Measurements from ENCODE around the gene KLC3. TPM values are rescaled to one million over a fixed set of nuclear protein-coding genes. Genes with fewer than 3 reads are reported as not detected.
"Not testable (repeated sequence)": the region's sequence is repeated elsewhere in the genome, so short reads cannot be mapped to it uniquely, and the experiment has no call there.

The KLC3 gene
- polyA plus RNA-seq, 3 donors = 0.97 to 1.1 (median 1.1) TPM

DNA sequence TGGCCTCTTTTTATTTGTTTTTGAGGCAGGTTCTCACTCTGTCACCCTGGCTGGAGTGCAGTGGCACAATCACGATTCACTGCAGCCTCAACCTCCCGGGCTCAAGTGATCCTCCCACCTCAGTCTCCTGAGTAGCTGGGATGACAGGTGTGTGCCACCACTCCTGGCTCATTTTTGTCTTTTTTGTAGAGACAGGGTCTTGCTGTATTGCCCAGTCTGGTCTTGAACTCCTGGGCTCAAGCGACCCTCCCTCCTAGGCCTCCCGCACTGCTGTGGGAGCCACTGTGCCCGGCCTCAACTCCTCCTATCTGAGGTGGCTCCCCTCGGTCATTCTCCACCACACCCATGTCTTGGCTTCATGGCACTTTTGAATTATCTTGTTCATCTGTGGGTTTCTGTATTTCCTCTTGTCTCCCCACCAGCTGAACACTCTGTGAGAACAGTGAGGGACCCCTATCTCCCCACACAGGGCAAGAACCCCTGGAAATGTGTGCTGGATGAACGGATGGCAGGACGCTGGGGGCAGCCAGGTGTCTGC lies 25.8 kb upstream of the KLC3 start:
- no peak for DNase-seq (ENCODE audit: low read depth in 3 of 3, low spot score in 2 of 3)

DNA sequence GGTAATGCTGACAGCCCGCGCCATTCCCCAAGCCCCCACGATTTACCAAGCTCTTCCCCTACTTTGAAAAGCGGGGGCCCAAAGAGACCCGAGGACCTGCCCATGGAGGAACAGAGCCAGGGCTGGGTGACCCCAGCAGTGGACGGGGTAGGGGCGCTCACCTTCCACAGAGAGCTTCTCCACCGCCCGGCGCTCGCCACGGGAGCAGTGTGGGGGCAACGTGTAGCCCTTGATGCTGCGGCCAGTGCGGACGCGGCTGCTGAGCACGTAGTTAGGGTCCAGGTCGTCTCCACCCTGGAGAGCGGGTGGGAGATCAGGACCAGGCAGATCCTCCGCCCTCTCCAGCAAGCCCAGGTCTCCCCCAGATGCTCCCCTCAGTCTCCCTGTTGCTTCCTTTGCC lies 25.2 kb upstream of the KLC3 start:
- DNase-seq (ENCODE audit: low read depth in 3 of 3, low spot score in 2 of 3) = no peak

DNA sequence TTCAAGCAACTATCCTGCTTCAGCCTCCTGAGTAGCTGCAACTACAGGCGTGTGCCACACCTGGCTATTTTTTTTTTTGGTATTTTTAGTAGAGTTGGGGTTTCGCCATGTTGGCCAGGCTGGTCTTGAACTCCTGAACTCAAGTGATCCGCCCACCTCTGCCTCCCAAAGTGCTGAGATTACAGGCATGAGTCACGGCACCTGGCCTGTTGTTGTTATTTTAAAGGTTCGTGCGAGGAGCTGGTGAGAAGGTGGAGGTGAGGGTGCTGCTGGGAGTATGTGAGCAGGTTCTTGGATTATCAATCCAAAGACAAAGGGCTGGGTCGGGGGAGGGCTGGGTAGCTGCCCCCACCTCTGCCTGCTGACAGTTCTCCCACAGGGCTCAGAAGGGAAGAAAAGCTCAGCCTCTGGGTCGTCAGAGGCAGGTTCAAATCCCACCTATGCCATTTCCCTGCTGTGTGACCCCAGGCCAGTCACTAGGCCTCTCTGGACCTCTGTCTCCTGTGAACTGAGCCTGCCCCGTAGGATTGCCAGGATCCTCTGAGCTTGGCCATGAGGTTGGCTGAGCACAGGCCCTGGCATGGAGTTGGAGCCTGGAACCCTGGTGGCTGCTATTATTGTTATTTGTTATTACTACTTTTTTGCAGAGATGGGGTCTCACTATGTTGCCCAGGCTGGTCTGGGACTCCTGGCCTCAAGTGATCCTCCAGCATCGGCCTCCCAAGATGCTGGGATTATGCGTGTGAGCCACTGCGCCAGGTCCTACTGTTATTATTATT lies 19.4 kb upstream of the KLC3 start:
- DNase-seq (ENCODE audit: low read depth in 3 of 3, low spot score in 2 of 3) = no peak

DNA sequence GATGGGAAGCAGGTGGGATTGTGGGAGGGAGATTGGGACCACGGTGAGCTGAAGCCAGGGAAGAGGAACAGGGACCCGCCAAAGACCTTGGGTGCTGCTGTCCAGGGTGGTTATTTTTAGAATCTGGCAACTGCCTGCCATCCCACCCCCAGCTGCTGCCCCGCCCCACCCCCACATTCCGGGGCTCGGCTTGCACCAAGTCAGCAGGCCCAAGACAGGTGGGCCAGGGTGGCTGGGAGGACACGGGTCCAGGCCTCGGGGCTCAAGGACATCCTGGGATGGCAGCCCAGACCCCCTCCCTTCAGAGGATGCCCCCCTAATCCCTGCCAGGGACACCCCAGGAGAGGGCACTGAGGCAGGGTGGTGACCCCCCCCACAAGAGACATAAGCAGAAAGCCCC lies 18.7 kb upstream of the KLC3 start:
- DNase-seq (ENCODE audit: low read depth in 3 of 3, low spot score in 2 of 3) = no peak

DNA sequence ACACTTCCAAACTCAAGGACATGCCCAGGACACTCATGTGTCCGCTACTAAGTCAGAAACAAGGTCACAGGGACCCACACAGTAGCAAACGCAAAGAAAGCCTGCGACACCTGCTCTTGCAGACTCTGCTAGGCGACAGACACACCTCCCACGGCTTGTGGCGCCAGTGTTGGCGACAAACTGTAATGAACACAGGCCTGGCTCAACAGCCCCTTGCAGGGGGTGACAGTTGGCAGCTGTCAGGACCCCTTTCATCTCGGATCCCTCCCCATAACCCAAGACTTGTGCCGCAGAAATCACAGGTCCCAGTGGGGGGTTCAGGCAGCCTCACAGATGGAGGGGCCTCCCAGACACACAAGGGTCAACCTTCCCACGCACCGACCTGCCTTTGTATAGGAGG lies 18.2 kb upstream of the KLC3 start:
- DNase-seq (ENCODE audit: low read depth in 3 of 3, low spot score in 2 of 3) = no peak

DNA sequence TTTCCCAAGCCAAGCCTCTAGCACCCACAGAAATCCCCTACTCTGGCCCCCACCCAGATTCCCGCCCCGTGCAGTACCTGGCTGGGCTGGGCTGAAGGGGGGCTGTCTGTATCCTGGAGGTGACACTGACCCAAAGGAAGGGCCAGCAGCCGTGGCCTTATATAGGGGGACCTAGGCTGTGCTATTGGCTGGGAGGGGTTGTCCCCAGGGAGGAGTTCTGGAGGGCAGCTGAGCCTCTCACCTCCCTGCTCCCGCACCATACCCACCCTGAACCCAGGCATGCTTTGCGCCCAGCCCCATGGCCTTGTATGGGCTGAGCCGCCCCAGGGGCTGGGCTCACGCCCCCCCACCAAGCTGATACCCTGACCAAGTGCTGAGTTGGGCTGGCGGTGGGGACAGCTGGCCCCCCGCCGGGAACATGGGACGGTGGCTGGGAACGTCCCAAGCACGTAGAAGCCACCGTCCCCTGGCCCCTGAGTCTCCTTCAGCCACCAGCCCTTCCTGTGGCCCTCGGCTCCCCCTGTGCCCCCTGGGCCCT lies 17.7 kb upstream of the KLC3 start, which contains the start of gene CKM:
TSS of gene CKM (minus strand) at position 132 of the 538 bp plus-strand sequence. CDS start 3,162 bp downstream, outside the sequence.
- no peak for DNase-seq (ENCODE audit: low read depth in 3 of 3, low spot score in 2 of 3)

DNA sequence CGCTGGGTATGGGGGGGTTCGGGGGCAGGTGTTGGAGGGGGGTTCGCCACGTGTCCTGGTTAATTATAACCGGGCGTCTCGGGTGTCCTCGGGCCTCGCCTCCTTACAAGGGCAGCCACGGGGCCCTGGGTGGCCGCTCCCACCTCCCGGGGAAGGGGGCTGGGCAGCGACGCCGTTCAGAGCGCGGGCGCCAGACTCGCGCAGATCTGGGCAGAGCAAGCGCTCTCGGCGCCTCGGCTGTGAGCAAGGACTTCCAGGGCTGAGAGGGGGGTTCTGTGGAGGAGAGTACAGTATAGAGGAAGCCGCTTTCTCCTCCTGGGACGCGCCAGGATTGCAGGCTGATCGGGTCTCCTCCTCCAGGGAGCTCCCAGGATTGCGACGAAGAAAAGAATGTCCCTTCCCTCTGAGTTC lies 16.9 kb upstream of the KLC3 start:
- DNase-seq (ENCODE audit: low read depth in 3 of 3, low spot score in 2 of 3) = no peak

DNA sequence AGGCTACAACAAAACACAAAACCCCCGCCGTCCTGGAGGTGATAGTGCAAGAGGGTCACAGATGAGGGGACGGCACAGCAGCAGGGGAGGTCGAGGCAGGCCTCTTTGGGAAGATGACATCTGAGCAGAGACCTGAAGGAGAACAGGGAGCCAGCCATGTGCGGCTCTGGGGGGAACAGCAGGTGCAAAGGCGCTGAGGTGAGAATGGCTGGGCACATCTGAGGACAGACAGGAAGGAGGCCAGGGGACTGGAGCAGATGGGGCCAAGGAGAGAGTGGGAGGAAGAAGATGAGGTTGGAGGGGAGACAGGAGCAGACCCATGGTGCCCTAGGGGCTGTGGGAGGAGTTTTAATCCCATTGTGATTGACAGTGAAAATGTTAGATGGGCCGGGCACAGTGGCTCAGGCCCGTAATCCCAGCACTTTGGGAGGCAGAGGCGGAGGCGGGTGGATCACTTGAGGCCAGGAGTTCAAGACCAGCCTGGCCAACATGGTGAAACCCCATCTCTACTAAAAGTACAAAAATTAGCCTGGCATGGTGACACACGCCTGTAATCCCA lies 16.1 kb upstream of the KLC3 start:
- no peak for DNase-seq (ENCODE audit: low read depth in 3 of 3, low spot score in 2 of 3)

DNA sequence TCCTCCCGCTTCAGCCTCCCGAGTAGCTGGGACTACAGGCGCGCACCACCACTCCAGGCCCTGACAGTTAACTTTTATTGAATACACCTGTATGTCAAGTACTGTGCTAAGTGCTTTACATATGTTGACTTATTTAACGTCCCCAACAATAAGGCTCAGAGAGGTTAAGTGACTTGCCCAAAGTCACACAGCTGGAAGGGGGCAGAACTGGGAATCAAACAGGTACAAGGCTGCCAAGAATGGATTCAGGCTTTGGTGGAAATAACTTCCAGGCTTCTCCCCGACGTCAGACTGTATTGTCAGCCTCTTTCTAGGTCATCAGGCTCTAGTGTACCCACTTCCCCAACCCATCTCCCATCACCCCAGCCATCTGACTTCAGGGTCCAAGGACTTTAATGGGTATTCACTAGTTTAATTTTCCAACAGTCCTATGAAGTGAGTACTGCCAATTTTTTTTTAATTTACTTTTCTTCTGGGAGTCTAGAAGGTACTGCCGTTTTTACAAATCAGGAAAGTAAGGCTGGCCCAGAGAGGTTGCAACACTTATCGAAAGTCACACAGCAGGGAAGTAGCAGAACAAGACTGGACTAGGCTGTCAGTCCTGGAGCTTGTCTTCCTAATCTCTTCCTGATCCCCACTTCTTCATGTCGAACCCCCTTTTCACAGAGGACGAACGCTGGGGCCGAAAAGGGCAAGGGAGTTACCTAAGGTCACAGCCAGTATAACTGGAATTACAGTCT lies 13.0 kb upstream of the KLC3 start:
- no peak for DNase-seq (ENCODE audit: low read depth in 3 of 3, low spot score in 2 of 3)

DNA sequence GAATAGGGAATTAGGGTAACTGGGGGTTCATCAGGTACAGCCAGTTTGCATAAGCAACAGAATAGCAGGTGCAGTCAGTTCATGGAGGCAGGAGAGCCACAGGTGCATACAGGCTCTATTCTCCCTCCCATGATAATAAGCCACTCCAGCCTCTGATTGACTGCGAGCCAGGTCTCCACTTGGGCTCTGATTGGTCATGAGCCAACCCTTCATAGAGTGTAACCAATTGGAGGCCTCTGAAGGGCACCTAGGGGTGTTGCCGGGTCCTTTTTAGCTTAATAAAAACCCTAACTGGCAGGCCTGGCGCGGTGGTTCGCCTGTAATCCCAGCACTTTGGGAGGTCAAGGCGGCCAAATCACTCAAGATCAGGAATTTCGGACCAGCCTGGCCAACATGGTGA lies 9.1 kb upstream of the KLC3 start:
- no peak for DNase-seq (ENCODE audit: low read depth in 3 of 3, low spot score in 2 of 3)

DNA sequence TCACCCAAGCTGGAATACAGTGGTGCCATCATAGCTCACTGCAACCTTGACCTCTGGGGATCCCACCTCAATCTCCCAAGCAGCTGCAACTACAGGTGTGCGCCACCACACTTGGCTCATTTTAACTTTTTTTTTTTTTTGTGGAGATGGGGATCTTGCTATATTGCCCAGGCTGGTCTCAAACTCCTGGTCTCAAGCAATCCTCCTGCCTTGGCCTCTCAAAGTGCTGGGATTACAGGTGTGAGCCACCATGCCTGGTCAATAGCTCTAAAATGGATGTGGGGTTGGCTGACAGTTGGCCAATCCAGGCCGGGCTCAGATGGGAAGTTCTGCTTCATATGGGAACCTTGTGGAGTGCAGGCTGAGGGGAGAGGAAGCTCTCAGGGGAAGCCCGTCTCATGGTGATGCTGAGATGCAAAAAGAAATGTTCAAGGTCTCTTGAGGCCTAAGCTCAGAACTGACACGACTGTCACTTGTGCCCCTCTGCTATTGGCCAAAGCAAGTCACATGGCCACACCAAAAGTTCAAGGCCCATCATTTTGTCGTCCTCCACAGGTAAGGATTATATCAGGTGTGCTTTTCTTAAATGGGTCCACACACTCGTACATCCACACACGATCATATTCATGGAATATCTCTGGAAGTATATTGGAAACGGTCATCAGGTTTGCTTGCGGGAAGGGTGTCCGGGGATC lies 6.8 kb upstream of the KLC3 start:
- no peak for DNase-seq (ENCODE audit: low read depth in 3 of 3, low spot score in 2 of 3)

DNA sequence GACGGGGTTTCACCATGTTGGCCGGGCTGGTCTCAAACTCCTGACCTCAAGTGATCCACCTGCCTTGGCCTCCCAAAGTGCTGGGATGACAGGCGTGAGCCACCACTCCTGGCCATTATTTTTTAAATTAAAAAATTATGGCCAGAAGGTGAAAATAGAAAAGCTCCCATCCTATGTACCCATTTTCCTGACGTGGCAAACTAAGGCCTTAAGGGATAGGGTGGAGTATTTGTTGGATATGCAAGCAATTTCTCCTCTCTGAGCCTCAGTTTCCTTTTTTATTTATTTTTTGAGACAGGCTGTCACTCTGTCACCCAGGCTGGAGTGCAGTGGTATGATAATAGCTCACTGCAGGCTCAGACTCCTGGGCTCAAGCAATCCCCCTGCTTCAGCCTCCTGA lies 5.7 kb upstream of the KLC3 start:
- not testable (repeated sequence) for DNase-seq (ENCODE audit: low read depth in 3 of 3, low spot score in 2 of 3)

DNA sequence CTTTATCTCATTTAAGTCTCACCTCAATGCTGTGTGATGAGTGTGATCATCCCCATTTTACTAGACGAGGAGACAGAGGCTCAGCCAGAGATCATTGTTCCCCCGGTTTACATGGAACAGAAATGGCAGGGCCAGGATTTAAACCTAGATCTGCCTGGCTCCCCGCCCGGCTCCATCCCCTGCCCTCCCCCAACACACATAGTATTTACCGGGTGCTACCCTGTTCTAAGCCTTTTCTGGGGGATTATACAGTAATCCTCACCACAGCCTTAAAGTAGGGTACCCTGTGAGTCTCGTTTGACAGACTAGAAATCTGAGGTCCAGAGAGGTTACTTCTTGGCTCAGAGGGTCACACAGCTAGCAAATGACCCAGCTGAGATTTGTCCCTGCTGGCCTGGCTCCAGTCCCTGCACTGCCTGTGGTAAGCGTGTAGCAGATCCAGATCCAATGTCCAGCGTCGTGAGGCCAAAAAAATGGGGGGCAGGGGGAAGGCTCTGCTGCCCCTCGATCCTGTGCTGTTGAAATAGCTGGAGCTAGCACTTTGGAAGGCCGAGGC lies 3.8 kb upstream of the KLC3 start:
- DNase-seq (ENCODE audit: low read depth in 3 of 3, low spot score in 2 of 3) = no peak

DNA sequence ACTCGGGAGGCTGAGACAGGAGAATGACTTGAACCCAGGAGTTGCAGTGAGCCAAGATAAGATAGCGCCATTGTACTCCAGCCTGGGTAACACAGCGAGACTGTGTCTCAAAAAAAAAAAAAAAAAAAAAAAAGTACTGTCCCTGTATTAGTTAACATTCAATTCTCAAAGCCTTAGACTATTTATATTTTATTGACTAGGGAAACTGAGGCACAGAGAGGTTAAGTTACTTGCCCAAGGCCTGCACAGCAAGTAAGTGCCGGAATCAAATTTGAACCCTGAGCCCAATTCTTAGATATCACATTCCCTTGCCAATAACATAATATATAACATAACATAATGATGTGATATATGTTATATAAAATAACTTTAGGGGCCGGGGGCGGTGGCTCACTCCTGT lies 921 bp upstream of the KLC3 start:
- DNase-seq (ENCODE audit: low read depth in 3 of 3, low spot score in 2 of 3) = no peak

DNA sequence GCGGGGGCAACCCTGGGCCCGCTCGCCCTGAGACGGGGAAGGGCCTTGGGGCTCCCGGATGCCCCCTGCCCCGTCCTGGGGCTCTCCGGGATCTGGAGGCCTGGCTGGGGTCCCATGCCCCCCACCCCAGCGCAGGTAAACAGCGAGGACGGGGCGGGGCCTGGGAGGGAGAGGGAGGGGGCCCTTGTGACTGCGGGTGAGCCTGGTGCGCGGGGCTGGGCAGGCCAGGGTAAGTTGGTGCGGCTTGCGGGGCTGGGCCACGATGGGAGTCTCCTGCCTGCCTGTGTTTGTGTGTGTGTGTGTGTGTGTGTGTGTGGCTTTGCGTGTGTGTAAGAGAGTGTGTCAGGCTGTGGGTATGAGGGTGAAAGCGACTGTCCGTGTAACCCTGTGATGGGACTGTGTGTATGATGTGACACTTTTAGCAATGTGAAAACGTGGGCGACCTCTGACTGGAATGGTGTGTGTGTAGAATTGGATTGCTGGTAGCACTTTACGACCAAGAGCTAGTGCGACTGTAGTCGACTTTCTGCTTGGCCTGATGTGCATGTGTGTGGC lies 426 bp downstream of the KLC3 start:
- no peak for DNase-seq (ENCODE audit: low read depth in 3 of 3, low spot score in 2 of 3)

DNA sequence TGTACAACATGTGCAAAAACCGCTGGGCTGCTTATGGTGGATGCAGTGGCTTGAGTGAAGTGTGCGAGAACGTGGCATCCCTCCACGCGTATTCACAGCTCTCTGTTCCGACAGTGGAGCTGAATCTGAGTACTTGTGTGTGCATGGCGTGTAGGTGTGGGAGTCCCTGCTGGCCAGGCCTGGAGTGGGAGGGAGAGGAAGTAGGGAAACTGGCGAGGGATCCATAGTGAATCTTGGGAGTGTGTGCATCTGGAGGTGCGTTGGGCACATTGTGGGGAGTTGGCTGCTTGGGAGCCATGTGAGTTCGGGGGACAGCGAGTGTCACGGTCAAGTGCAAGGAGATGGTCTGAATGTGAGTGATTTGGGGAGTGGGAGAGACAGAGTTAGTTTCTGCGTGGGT lies 2.4 kb downstream of the KLC3 start:
- no peak for DNase-seq (ENCODE audit: low read depth in 3 of 3, low spot score in 2 of 3)

DNA sequence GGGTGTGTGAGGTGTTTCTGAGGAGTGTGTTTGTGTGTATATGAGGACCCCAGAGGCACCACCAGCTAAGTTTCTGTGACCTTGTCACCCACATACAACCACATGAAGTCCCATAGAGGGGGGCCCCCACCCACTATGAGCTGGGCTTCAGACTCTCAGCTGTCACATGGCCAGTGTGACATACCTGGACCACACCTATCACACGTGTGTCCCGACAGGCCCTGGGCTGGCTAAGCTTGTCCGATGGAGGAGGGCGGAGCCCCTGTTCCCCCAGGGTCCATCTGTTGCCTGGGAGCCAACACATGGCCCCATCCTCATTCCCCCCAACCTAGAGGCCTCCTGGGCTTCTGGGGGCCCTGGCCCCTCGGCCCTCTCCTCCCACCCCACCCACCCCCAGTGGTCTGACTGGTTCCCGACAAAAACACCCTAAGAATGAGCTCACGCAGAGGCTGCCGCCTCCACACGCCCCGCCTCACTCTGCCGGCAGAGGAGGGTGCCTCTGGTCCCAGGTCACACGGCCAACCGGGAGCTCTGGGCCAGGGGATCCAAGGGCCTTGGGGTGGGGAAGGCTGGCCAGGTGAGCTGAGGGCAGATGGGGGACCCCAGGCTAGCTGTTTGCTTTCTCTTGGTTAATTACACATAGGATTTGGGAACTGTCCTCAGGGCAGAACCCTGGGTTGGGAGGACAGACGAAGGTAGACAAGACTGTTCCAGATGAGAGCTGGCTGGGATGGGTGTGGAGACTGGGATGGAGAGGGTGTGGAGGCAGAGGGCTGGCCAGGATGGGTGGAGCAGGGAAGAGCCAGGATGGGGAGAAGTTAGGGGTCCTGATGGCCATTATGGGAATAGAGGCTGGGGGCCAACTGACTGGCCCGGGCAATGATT lies 4.3 kb downstream of the KLC3 start:
- no peak for DNase-seq (ENCODE audit: low read depth in 3 of 3, low spot score in 2 of 3)

DNA sequence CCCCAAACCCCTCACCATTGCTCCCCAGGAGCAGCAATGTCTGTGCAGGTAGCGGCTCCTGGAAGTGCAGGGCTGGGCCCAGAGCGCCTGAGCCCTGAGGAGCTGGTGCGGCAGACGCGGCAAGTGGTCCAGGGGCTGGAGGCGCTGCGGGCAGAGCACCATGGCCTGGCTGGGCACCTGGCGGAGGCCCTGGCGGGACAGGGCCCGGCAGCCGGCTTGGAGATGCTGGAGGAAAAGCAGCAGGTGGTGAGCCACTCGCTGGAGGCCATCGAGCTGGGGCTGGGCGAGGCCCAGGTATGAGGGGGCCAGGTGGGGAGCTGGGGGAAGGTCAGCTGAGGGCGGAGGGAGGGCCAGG lies 4.9 kb downstream of the KLC3 start:
- no peak for DNase-seq (ENCODE audit: low read depth in 3 of 3, low spot score in 2 of 3)

DNA sequence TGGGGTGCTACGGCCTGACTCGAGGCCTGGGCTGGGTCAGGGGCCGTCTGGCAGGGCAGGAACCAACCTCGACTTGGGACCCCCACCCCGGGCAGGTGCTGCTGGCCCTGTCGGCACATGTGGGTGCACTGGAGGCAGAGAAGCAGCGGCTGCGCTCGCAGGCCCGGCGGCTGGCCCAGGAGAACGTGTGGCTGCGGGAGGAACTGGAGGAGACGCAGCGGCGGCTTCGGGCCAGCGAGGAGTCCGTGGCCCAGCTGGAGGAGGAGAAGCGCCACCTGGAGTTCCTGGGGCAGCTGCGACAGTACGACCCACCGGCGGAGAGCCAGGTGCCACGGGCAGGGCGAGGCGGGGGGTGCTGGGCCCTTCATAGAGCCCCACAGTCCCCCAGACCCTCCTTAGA lies 5.9 kb downstream of the KLC3 start:
- DNase-seq (ENCODE audit: low read depth in 3 of 3, low spot score in 2 of 3) = no peak

Data from right renal cortex interstitium (tissue), 3 donors.